HEK293 (cell line): Measurements from ENCODE around the gene PSTPIP2.

Experiments
- CTCF ChIP-seq: fragments of 450-650 bp; formaldehyde crosslinking; IDR thresholded peaks from 2 replicates; pipeline ENCODE4 v1.5.1; 2016; ENCODE audit warnings: missing biosample characterization, missing genetic modification characterization
- HOXA7 ChIP-seq: sonication (generic); formaldehyde crosslinking; IDR thresholded peaks from 2 replicates; pipeline ENCODE4 v1.8.1; 2022; ENCODE audit warnings: missing genetic modification reagents, borderline replicate concordance
- ZBTB1 ChIP-seq: fragments of 450-650 bp; formaldehyde crosslinking; IDR thresholded peaks from 2 replicates; pipeline ENCODE4 v1.5.1; 2016; ENCODE audit warnings: missing biosample characterization, missing genetic modification characterization
- ZBTB20 ChIP-seq: fragments of 450-650 bp; formaldehyde crosslinking; IDR thresholded peaks from 2 replicates; pipeline ENCODE4 v1.5.1; 2016; ENCODE audit warnings: missing biosample characterization, missing genetic modification characterization
- ZBTB26 ChIP-seq: fragments of 450-650 bp; formaldehyde crosslinking; optimal IDR thresholded peaks from 2 replicates; pipeline ENCODE3; 2016; ENCODE audit warnings: missing biosample characterization, mild to moderate bottlenecking, missing genetic modification characterization
- ZNF391 ChIP-seq: fragments of 450-650 bp; formaldehyde crosslinking; IDR thresholded peaks from 2 replicates; pipeline ENCODE4 v1.5.1; 2016; ENCODE audit warnings: low read depth, missing biosample characterization, missing genetic modification characterization, borderline replicate concordance
- ZNF423 ChIP-seq: fragments of 450-650 bp; formaldehyde crosslinking; IDR thresholded peaks from 2 replicates; pipeline ENCODE4 v1.5.1; 2016; ENCODE audit warnings: missing biosample characterization, missing genetic modification characterization
- ZNF449 ChIP-seq: fragments of 450-650 bp; formaldehyde crosslinking; IDR thresholded peaks from 2 replicates; pipeline ENCODE4 v1.5.1; 2017; ENCODE audit warnings: missing biosample characterization, mild to moderate bottlenecking, missing genetic modification characterization, moderate library complexity
- TF ChIP-seq, protein P1 (sequence below): fragments of 450-650 bp; formaldehyde crosslinking; IDR thresholded peaks from 2 replicates; pipeline ENCODE4 v1.5.1; 2016; ENCODE audit warnings: missing biosample characterization, missing genetic modification characterization
- TF ChIP-seq, protein P2 (sequence below): fragments of 450-650 bp; formaldehyde crosslinking; IDR thresholded peaks from 2 replicates; pipeline ENCODE4 v1.5.1; 2016; ENCODE audit warnings: missing biosample characterization, missing genetic modification characterization

DNA sequence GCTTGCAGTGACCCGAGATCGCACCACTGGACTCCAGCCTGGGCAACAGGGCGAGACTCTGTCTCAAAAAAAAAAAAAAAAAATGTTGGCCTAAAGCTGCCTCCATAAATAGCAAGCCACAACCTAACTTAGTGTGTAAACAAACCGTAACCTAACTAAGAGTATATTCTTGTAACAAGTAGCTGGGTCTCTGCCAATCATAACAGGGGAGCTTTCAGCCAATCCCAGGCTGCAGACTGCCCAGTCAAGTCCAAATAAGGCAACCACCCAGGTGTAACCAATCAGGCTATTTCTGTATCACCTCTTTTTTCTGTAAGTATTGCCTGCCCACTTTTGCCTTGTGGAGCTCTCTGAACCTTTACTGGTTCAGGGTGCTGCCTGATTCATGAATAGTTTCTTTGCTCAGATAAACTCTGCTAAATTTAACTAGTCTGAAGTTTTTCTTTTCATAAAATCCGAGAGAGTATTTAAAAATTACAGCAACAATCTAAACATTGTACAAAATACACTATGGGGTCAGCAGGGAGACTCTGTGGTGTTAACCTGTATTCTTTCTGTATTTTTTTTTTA is 4.5 kb downstream of the PSTPIP2 start:
- no peak for TF ChIP-seq HOXA7 (CRISPR knock-in tag)
- TF ChIP-seq CTCF (tag by site-specific recombination), result no peak
- no peak for TF ChIP-seq ZNF449 (tag by site-specific recombination)
- no peak for TF ChIP-seq ZBTB20
- no peak for TF ChIP-seq ZNF391 (tag by site-specific recombination)
- TF ChIP-seq, protein P1, sequence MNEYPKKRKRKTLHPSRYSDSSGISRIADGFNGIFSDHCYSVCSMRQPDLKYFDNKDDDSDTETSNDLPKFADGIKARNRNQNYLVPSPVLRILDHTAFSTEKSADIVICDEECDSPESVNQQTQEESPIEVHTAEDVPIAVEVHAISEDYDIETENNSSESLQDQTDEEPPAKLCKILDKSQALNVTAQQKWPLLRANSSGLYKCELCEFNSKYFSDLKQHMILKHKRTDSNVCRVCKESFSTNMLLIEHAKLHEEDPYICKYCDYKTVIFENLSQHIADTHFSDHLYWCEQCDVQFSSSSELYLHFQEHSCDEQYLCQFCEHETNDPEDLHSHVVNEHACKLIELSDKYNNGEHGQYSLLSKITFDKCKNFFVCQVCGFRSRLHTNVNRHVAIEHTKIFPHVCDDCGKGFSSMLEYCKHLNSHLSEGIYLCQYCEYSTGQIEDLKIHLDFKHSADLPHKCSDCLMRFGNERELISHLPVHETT (tag by site-specific recombination), result no peak
- TF ChIP-seq, protein P2, sequence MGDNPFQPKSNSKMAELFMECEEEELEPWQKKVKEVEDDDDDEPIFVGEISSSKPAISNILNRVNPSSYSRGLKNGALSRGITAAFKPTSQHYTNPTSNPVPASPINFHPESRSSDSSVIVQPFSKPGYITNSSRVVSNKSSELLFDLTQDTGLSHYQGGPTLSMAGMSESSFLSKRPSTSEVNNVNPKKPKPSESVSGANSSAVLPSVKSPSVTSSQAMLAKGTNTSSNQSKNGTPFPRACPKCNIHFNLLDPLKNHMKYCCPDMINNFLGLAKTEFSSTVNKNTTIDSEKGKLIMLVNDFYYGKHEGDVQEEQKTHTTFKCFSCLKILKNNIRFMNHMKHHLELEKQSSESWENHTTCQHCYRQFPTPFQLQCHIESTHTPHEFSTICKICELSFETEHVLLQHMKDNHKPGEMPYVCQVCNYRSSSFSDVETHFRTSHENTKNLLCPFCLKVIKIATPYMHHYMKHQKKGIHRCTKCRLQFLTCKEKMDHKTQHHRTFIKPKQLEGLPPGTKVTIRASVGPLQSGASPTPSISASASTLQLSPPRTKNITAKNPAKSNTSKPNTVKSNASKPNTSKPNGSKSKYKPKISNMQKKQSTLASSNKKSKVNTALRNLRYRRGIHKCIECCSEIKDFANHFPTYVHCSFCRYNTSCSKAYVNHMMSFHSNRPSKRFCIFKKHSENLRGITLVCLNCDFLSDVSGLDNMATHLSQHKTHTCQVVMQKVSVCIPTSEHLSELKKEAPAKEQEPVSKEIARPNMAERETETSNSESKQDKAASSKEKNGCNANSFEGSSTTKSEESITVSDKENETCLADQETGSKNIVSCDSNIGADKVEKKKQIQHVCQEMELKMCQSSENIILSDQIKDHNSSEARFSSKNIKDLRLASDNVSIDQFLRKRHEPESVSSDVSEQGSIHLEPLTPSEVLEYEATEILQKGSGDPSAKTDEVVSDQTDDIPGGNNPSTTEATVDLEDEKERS (tag by site-specific recombination), result no peak
- no peak for TF ChIP-seq ZBTB26 (tag by site-specific recombination)
- TF ChIP-seq ZBTB1 (tag by site-specific recombination), result no peak
- no peak for TF ChIP-seq ZNF423 (tag by site-specific recombination)
